Stomach (tissue), 19 donors: ENCODE measurements around the gene HCAR1. TPM values are rescaled to one million over a fixed set of nuclear protein-coding genes. Genes with fewer than 3 reads are reported as not detected.

Experiments
- DNase-seq, 2 donors: peaks; one replicate each; pipeline versions ENCODE4 v3.0.0 to v3.0.0-alpha.2; 2013 to 2019
- H3K27ac ChIP-seq, 5 donors: fragments of 200-600 bp in 4 of 5; sonication (generic) in 4 of 5; one replicate each; pipeline ENCODE4 v1.5.1; 2013 to 2019; ENCODE audit warnings: mild to moderate bottlenecking in 1 of 5, moderate library complexity in 1 of 5
- H3K27me3 ChIP-seq, 3 donors: fragments of 200-600 bp; sonication (generic); one replicate each; pipeline ENCODE4 v1.5.1; 2017 to 2019; ENCODE audit warnings: mixed run types in 1 of 3
- H3K36me3 ChIP-seq, 4 donors: fragments of 200-600 bp; sonication (generic); 1 replicate in 3 of 4; 2 replicates in 1 of 4; pipeline ENCODE4 v1.5.1; 2016 to 2019
- H3K4me1 ChIP-seq, 4 donors: fragments of 200-600 bp; sonication (generic); one replicate each; pipeline ENCODE4 v1.5.1; 2016 to 2019
- H3K4me3 ChIP-seq, 4 donors: fragments of 200-600 bp; sonication (generic) in 3 of 4; one replicate each; pipeline ENCODE4 v1.5.1; 2016 to 2019; ENCODE audit warnings: mild to moderate bottlenecking in 1 of 4
- H3K9me3 ChIP-seq, 4 donors: fragments of 200-600 bp; sonication (generic); one replicate each; pipeline ENCODE4 v1.5.1; 2016 to 2019
- EP300 ChIP-seq: sonication (generic); formaldehyde crosslinking; IDR thresholded peaks from one replicate; pipeline ENCODE4 v1.6.1; 2017; ENCODE audit warnings: antibody characterized with exemption
- POLR2A ChIP-seq, 4 donors: fragments of 450-650 bp; IDR thresholded peaks; one replicate each; pipeline ENCODE4 v1.6.1; 2016; ENCODE audit warnings: antibody characterized with exemption in 4 of 4, control low read depth in 2 of 4, mild to moderate bottlenecking in 1 of 4, moderate library complexity in 1 of 4
- POLR2AphosphoS5 ChIP-seq, 3 donors: sonication (generic); formaldehyde crosslinking; IDR thresholded peaks; one replicate each; pipeline ENCODE4 v1.6.1; 2016; ENCODE audit warnings: antibody characterized with exemption in 3 of 3
- WGBS, 5 donors: extraction: QIAGEN DNeasy Blood & Tissue Kit in 3 of 5; methylation state at CpG; one replicate each; pipeline versions ENCODE4 v1.1.5 to v1.1.7; 2013 to 2018; 5-methylcytosine and 5-hydroxymethylcytosine counted together
- intact Hi-C: fragments of 100-400 bp; cut with DNase I; formaldehyde crosslinking; loops from one replicate; pipeline ENCODE4 v1.15.1; 2023; ENCODE audit warnings: low total_unique reads
- long read RNA-seq, 10 donors: transcript quantifications; one replicate each; lab custom pipeline, GENCODE V29; 2026
- polyA plus RNA-seq, 3 donors: library from polyadenylated mRNA; stranded (reverse); fragments of 200-250 nt; gene quantifications; one replicate each; pipeline ENCODE4 v1.2.3, GENCODE V29; 2013
- total RNA-seq, 5 donors: library from RNA; depleted of rRNA; stranded (reverse); fragments of >200 nt; gene quantifications; one replicate each; pipeline versions ENCODE4 v1.1.0 to v1.2.3, GENCODE V29; 2014 to 2016
- TF ChIP-seq, protein P1 (sequence below), 7 experiments: fragments of 450-650 bp in 4 of 7; fragments of 200-600 bp in 3 of 7; sonication (generic) in 3 of 7; IDR thresholded peaks; one replicate each; pipeline ENCODE4 v1.5.1; 2016 to 2019; ENCODE audit warnings: antibody characterized with exemption in 7 of 7, control low read depth in 2 of 7, mild to moderate bottlenecking in 1 of 7
- donor health status: healthy with polysubstance abuse.
- donor health status: Bipolar disorder and iron deficiency.
- donor health status: healthy.

HCAR1 gene, protein sequence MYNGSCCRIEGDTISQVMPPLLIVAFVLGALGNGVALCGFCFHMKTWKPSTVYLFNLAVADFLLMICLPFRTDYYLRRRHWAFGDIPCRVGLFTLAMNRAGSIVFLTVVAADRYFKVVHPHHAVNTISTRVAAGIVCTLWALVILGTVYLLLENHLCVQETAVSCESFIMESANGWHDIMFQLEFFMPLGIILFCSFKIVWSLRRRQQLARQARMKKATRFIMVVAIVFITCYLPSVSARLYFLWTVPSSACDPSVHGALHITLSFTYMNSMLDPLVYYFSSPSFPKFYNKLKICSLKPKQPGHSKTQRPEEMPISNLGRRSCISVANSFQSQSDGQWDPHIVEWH
- total RNA-seq = 1 to 10 TPM in 2 of 5 donors, under 1 TPM in 1, not detected in 2; 0.45 to 2.0 (median 1.2) TPM
- polyA plus RNA-seq = 1 to 10 TPM; 1.2 to 2.3 (median 2.1) TPM
- long read RNA-seq, donor 1 = 0 reads
- long read RNA-seq, donor 2 = 0 reads
- long read RNA-seq, donor 3, full-length matches to known transcripts = 5 of 5 reads
- long read RNA-seq, donor 3, partial matches to known transcripts = 0 of 5 reads
- long read RNA-seq, donor 3, other reads (novel, unspliced or antisense) = 0 of 5 reads
- long read RNA-seq, donor 4 = 0 reads
- long read RNA-seq, donor 5, full-length matches to known transcripts = 1 of 1 reads
- long read RNA-seq, donor 5, partial matches to known transcripts = 0 of 1 reads
- long read RNA-seq, donor 5, other reads (novel, unspliced or antisense) = 0 of 1 reads
- long read RNA-seq, donor 6, full-length matches to known transcripts = 14 of 153 reads
- long read RNA-seq, donor 6, partial matches to known transcripts = 139 of 153 reads
- long read RNA-seq, donor 6, other reads (novel, unspliced or antisense) = 0 of 153 reads
- long read RNA-seq, donor 7, full-length matches to known transcripts = 2 of 2 reads
- long read RNA-seq, donor 7, partial matches to known transcripts = 0 of 2 reads
- long read RNA-seq, donor 7, other reads (novel, unspliced or antisense) = 0 of 2 reads
- long read RNA-seq, donor 8, full-length matches to known transcripts = 10 of 10 reads
- long read RNA-seq, donor 8, partial matches to known transcripts = 0 of 10 reads
- long read RNA-seq, donor 8, other reads (novel, unspliced or antisense) = 0 of 10 reads
- long read RNA-seq, donor 9, full-length matches to known transcripts = 5 of 5 reads
- long read RNA-seq, donor 9, partial matches to known transcripts = 0 of 5 reads
- long read RNA-seq, donor 9, other reads (novel, unspliced or antisense) = 0 of 5 reads
- long read RNA-seq, donor 10 = 0 reads

DNA sequence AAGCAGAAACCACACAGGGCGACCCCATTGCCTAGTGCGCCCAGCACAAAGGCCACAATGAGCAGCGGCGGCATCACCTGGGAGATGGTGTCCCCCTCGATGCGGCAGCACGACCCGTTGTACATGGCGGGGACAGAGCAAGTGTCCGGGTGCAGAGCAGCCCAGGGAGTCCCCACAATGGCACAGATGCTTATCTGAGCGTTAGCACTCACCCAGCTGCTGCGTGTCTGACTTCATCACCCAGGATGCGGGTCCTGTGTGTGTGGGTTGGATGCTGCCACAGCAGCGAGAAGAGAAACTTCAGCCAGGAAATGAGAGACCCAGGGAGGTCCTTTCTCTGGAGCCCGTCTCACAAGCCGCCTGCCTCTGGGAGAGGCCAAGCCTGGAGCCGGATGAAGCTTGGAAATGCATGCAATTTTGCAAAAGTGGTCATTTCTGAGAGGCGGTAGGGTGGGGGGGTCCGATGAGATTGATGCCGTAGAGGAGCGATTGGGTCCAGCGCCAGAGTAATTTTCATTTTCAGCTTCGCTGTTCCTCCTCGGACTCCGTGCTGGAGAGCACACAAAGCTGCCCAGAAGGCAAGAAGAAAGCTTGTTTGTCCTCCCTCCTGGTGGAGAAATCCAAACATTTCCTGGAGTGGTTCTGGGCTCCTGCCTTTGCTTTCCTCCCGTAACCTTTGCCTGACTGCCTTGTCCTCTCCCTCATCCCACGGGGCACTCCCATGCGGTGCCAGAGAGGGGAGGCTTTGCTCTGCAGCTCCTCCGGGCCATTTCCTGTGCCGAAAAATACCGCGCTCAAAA lies at the start of gene HCAR1:
TSS of gene HCAR1 (minus strand) at position 630 of the 800 bp plus-strand sequence. CDS start at position 125, 505 bp downstream.
- no peaks in the 10 kb centered on the region for H3K9me3 ChIP-seq
- H3K4me3 ChIP-seq = peak within 1 kb of the TSS; percentile 39 to 49 (median 44)
- peak within 1 kb of the TSS; percentile 43 to 75 (median 66) for H3K27ac ChIP-seq
- DNase-seq = peak; percentile 37 to 77
- no peaks in the 10 kb centered on the region for H3K36me3 ChIP-seq
- WGBS, 5 donors = 19 to 55% (median 34%) methylated on average over 26 to 32 of the region's 32 CpGs
- TF ChIP-seq, protein P1, sequence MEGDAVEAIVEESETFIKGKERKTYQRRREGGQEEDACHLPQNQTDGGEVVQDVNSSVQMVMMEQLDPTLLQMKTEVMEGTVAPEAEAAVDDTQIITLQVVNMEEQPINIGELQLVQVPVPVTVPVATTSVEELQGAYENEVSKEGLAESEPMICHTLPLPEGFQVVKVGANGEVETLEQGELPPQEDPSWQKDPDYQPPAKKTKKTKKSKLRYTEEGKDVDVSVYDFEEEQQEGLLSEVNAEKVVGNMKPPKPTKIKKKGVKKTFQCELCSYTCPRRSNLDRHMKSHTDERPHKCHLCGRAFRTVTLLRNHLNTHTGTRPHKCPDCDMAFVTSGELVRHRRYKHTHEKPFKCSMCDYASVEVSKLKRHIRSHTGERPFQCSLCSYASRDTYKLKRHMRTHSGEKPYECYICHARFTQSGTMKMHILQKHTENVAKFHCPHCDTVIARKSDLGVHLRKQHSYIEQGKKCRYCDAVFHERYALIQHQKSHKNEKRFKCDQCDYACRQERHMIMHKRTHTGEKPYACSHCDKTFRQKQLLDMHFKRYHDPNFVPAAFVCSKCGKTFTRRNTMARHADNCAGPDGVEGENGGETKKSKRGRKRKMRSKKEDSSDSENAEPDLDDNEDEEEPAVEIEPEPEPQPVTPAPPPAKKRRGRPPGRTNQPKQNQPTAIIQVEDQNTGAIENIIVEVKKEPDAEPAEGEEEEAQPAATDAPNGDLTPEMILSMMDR (IDR thresholded peaks at IDR 0.05) = peak in 1 of 7 experiments; percentile 25
- no peak for TF ChIP-seq POLR2A (IDR thresholded peaks at IDR 0.05)
- no peak for TF ChIP-seq EP300
- peak in 2 of 3 donors; percentile 3 to 9 for TF ChIP-seq POLR2AphosphoS5 (IDR thresholded peaks at IDR 0.05)
- peaks cover 0 to 5% (median 0%) of the 10 kb centered on the region in 3 donors for H3K27me3 ChIP-seq
- peaks cover 0 to 32% (median 13%) of the 10 kb centered on the region in 4 donors for H3K4me1 ChIP-seq
- intact Hi-C loops = no loop called here

DNA sequence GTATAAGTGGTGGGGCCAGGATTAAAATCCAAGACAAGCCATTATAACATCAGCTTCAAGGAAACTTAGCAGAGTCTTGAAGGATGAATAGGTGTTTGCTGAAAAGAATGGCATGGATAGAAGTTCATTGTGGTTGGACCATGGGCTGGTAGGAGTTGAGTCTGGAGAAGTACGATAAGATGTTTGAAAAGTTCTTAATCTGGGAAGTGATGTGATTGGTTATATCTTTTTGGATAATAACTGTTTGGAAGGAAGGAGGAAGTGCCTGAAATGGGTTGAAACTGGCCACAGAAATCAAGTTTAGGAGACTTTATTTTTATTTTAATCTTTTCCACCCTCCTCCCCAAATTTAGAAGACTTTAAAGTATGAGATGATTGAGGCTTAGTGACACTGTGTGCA lies 26.9 kb upstream of the HCAR1 start:
- 72 to 91% (median 85%) methylated on average over 1 of the region's 1 CpG for WGBS, 5 donors
- intact Hi-C loops = no loop called here
- H3K4me1 ChIP-seq = peaks cover 12 to 46% (median 23%) of the 10 kb centered on the region in 4 donors
- no peaks in the 10 kb centered on the region for H3K9me3 ChIP-seq
- TF ChIP-seq POLR2AphosphoS5 (IDR thresholded peaks at IDR 0.05) (no peak), EP300 (no peak), POLR2A (IDR thresholded peaks at IDR 0.05) (no peak)
- TF ChIP-seq, protein P1 (IDR thresholded peaks at IDR 0.05) = no peak
- no peak overlapping the region for H3K4me3 ChIP-seq
- H3K27ac ChIP-seq = no peak overlapping the region
- H3K27me3 ChIP-seq = no peaks in the 10 kb centered on the region
- no peak for DNase-seq
- peaks cover 29 to 84% (median 82%) of the 10 kb centered on the region in 4 donors for H3K36me3 ChIP-seq

DNA sequence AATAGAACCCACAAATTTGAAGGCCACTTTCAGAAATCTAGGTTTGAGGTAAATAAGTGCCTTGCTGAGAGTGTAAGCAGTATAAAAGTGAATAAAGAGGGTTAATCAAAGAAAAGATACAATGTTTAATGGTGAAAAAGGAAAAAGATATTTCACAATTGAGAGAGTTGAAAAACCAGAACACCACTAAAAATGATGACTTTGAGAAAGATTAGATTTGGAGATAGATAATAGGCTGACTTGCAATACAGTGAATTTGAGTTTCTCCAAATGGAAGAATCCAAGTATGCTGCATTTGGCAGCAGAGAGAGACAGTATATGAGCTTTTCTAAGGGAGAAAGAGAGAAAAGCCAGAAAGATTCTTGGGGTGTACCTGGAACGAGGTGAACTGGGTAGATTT lies 24.1 kb upstream of the HCAR1 start:
- Histone ChIP-seq H3K9me3 (no peaks in the 10 kb centered on the region), H3K4me1 (peaks cover 12 to 53% (median 29%) of the 10 kb centered on the region in 4 donors), H3K27me3 (no peaks in the 10 kb centered on the region), H3K27ac (no peak overlapping the region), H3K36me3 (peaks cover 29 to 60% (median 56%) of the 10 kb centered on the region in 4 donors), H3K4me3 (no peak overlapping the region)
- 41 to 98% (median 91%) methylated on average over 1 of the region's 1 CpG for WGBS, 5 donors
- TF ChIP-seq POLR2A (IDR thresholded peaks at IDR 0.05) (no peak), EP300 (no peak), POLR2AphosphoS5 (IDR thresholded peaks at IDR 0.05) (no peak)
- TF ChIP-seq, protein P1 (IDR thresholded peaks at IDR 0.05) = no peak
- intact Hi-C loops = loop anchor here (5.0 kb wide), 1 partner anchor 107 kb away; no protein-coding TSS in a partner anchor
- no peak for DNase-seq
